HCT116 (cell line): ENCODE results near the gene GFAP.

Experiments
- POLR2A ChIP-seq: IDR thresholded peaks from 2 replicates; pipeline ENCODE4 v1.7.0; 2011; ENCODE audit warnings: borderline replicate concordance; ENCODE audit not compliant: insufficient read depth, insufficient read length; ENCODE audit errors: extremely low read depth
- SP1 ChIP-seq: IDR thresholded peaks from 2 replicates; pipeline ENCODE4 v1.6.1; 2012; ENCODE audit warnings: low read depth
- YY1 ChIP-seq: IDR thresholded peaks from 2 replicates; pipeline ENCODE4 v1.6.1; 2011; ENCODE audit warnings: low read length, low read depth, moderate library complexity, mild to moderate bottlenecking; ENCODE audit not compliant: insufficient replicate concordance; ENCODE audit errors: extremely low read depth
- ZNF274 ChIP-seq: fragments of 200-500 bp; sonication (Bioruptor generic); IDR thresholded peaks from 2 replicates; pipeline ENCODE4 v1.6.1; 2014; ENCODE audit warnings: mild to moderate bottlenecking, low read depth, low read length, inconsistent platforms
- TF ChIP-seq, protein P1 (sequence below): IDR thresholded peaks from 2 replicates; pipeline ENCODE4 v1.6.1; 2011; ENCODE audit warnings: mild to moderate bottlenecking, low read length, moderate library complexity; ENCODE audit not compliant: insufficient replicate concordance; ENCODE audit errors: extremely low read depth
- TF ChIP-seq, protein P2 (sequence below): IDR thresholded peaks from 2 replicates; pipeline ENCODE4 v1.6.1; 2012
- TF ChIP-seq, protein P3 (sequence below), 3 experiments: fragments of 200-600 bp in 1 of 3; sonication (generic) in 1 of 3; IDR thresholded peaks in 2 of 3; conservative IDR thresholded peaks in 1 of 3; 2 replicates each; pipeline ENCODE4 v1.5.1; 2012 to 2017; ENCODE audit warnings: low read depth in 2 of 3, low read length in 2 of 3, antibody characterized with exemption in 1 of 3, borderline replicate concordance in 1 of 3, control low read depth in 1 of 3, mild to moderate bottlenecking in 1 of 3, mixed read lengths in 1 of 3, mixed run types in 1 of 3, moderate library complexity in 1 of 3; ENCODE audit not compliant: insufficient read depth in 1 of 3

DNA sequence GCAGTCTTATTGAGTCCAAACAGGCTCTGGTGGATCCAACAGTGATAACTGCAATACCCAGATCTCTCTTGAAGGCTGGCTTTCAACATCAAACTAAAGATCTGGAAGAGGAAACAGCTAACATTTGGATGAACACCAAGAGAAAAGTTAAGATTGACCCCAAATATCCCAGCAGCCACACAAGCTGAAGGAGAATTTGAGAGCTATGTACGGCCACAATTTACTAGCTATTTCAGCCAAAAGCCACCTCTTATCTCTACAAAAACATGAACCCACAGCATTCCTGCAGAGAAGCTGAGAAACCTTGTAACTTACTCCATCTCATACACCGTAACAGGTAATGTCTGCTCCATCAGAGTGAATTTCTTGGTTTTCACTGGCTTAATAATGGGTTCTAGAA, 30.4 kb downstream of the GFAP start:
- TF ChIP-seq, protein P1, sequence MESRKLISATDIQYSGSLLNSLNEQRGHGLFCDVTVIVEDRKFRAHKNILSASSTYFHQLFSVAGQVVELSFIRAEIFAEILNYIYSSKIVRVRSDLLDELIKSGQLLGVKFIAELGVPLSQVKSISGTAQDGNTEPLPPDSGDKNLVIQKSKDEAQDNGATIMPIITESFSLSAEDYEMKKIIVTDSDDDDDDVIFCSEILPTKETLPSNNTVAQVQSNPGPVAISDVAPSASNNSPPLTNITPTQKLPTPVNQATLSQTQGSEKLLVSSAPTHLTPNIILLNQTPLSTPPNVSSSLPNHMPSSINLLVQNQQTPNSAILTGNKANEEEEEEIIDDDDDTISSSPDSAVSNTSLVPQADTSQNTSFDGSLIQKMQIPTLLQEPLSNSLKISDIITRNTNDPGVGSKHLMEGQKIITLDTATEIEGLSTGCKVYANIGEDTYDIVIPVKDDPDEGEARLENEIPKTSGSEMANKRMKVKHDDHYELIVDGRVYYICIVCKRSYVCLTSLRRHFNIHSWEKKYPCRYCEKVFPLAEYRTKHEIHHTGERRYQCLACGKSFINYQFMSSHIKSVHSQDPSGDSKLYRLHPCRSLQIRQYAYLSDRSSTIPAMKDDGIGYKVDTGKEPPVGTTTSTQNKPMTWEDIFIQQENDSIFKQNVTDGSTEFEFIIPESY: no peak
- no peak for TF ChIP-seq SP1
- TF ChIP-seq POLR2A: no peak
- TF ChIP-seq, protein P2, sequence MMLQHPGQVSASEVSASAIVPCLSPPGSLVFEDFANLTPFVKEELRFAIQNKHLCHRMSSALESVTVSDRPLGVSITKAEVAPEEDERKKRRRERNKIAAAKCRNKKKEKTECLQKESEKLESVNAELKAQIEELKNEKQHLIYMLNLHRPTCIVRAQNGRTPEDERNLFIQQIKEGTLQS: no peak
- TF ChIP-seq YY1: no peak
- TF ChIP-seq, protein P3, sequence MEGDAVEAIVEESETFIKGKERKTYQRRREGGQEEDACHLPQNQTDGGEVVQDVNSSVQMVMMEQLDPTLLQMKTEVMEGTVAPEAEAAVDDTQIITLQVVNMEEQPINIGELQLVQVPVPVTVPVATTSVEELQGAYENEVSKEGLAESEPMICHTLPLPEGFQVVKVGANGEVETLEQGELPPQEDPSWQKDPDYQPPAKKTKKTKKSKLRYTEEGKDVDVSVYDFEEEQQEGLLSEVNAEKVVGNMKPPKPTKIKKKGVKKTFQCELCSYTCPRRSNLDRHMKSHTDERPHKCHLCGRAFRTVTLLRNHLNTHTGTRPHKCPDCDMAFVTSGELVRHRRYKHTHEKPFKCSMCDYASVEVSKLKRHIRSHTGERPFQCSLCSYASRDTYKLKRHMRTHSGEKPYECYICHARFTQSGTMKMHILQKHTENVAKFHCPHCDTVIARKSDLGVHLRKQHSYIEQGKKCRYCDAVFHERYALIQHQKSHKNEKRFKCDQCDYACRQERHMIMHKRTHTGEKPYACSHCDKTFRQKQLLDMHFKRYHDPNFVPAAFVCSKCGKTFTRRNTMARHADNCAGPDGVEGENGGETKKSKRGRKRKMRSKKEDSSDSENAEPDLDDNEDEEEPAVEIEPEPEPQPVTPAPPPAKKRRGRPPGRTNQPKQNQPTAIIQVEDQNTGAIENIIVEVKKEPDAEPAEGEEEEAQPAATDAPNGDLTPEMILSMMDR (IDR thresholded peaks at IDR 0.05 in 2 of 3, conservative IDR thresholded peaks at IDR 0.05 in 1 of 3; ENCODE audit: borderline replicate concordance in 1 of 3, insufficient read depth in 1 of 3, low read depth in 2 of 3, low read length in 2 of 3): no peak
- TF ChIP-seq ZNF274: no peak
